ENCODE results near the gene DAB2IP. TPM values are rescaled to one million over a fixed set of nuclear protein-coding genes. Genes with fewer than 3 reads are reported as not detected.
"Not testable (repeated sequence)": the region's sequence is repeated elsewhere in the genome, so short reads cannot be mapped to it uniquely, and the experiment has no call there.

DAB2IP gene
- 54.8 TPM for total RNA-seq
- long read RNA-seq, partial matches to known transcripts = 4 of 48 reads
- long read RNA-seq, other reads (novel, unspliced or antisense) = 44 of 48 reads

DNA sequence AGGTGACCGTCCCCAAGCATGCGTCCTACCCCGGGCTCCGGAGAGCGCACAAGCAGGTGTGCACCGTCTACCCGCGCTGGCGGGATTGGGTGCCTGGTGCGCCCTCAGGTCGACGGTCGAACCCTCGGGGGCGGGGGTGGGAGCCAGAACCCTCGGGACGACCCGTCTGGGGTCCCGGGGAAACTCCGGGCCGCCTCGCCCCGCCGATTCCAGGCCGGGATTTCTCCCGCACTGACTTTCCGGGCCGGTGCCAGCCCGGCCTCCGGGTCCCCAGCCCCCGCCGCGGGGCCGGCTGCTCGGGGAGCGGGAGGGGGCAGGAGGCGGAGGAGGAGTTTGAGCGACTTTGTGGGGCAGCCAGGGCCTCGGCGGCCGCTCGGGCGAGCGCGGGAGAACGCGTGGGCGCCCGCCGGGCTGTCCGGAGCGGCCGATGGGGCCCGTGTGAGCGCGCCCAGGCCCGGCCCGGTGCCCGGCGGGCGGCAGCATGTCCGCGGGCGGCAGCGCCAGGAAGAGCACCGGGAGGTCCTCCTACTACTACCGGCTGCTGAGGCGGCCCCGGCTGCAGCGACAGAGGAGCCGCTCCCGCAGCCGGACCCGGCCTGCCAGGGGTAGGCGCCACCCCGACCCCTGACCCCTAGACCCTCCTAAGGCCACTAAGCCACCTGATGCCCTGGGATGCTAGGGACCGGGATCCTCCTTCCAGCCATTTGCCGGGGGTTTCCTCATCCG lies at the start of gene DAB2IP:
DAB2IP (plus strand) TSS at position 340 of the 726 bp plus-strand sequence; CDS start at position 482, 142 bp downstream.
- peak; percentile 80 for ATAC-seq
- peak; percentile 82 for DNase-seq
- intact Hi-C loops (cut with micrococcal nuclease) = no loop called here

DNA sequence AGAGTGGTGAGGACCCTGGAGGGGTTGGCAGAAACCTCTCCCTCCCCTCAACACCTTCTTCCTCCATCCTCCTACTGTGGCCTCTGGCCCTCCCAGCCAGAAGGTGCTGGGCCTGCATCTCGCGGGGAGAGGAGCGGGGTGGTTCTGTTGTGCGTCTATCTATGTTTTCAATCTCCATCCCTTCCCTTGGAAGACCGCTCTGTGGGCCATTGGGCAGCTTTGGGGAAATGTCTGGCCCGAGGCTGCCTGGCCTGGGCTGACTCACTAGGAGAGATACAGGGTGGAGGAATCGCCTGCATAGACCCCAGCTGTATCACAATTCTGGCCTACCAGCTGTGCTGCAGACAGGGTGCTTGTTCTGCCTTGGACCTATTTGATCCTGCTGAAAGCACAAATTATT lies 48.4 kb upstream of the DAB2IP start:
- ATAC-seq (no peak), DNase-seq (no peak)
- intact Hi-C loops (cut with micrococcal nuclease) = loop anchor here (10.0 kb wide), 1 partner anchor 48 kb away; no protein-coding TSS in a partner anchor

DNA sequence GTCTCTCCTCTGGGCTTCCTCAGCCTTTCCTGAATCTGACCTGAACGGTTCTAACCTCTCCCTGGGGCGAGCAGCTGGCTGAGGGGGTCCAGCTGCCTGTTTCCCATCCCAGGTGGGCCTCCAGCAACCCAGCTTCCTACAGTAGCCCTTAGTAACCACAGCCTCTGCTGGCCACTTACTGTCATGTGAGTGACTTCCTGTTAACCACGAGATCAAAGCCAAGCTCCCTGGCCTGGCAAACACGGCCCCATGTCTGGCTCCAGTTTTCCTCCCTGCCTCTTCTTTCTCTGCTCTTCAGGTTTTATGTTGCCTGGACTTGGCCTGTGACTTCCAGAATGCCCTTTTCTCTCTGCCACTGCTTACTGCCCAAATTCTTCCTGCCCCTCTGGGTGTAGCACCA lies 47.2 kb upstream of the DAB2IP start:
- ATAC-seq (no peak), DNase-seq (peak; percentile 53)
- intact Hi-C loops (cut with micrococcal nuclease) = loop anchor here (10.0 kb wide), 1 partner anchor 49 kb away; no protein-coding TSS in a partner anchor

DNA sequence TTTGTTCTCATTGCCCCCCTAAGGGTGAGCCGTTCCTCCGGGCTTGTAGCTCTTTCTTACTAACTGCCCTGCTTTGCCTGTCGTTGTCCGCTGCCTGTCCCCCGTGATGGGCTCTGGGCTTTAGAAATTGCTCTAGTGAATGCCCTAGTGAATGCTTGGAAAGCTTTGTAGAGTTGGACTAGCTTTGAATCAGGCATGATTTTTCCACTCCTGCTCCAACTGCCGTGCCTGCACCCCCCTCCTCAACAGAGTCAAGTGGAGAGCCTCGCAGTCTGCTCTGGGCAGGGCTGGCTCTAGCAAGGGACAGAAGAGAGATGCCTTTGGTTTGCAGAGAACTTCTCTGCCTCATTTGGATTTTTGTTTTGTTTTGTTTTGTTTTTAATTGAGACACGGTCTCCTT lies 46.8 kb upstream of the DAB2IP start:
- intact Hi-C loops (cut with micrococcal nuclease) = loop anchor here (10.0 kb wide), 1 partner anchor 50 kb away; no protein-coding TSS in a partner anchor
- no peak for DNase-seq
- ATAC-seq = no peak

DNA sequence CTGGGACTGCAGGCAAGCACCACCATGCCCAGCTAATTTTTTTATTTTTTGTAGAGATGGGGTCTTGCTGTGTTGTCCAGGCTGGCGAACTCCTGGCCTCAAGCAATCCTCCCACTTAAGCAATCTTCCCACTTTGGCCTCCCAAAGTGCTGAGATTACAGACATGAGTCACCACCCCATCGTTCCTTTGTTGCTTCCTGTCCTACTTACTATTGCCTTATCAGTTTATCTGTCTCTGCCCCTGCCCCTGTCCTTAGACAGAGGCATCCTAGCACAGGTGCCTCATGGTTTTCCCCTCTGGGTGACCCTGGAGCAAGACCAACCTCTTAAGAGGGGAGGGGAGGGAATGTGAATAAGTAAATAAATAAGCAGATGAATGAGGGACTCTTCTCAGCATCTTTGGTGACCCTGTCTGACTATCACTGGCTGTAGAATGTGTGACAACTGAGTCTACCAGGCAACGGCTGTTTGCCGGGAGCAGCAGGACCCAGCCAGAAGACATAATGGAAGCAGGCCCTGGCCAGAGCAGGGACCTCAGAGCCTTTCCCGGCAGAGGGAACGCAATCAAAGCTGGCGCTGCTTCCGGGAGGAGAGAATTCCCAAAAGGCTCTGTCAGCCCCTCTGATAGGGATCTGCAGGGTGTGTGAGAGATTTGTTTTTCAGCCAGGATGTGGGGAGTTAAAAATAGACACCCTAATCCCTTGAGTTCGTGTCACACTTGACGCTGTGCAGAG lies 43.8 kb upstream of the DAB2IP start:
- DNase-seq (peak; percentile 73), ATAC-seq (peak; percentile 79)
- intact Hi-C loops (cut with micrococcal nuclease) = loop anchor here (10.0 kb wide), 1 partner anchor 53 kb away; no protein-coding TSS in a partner anchor

DNA sequence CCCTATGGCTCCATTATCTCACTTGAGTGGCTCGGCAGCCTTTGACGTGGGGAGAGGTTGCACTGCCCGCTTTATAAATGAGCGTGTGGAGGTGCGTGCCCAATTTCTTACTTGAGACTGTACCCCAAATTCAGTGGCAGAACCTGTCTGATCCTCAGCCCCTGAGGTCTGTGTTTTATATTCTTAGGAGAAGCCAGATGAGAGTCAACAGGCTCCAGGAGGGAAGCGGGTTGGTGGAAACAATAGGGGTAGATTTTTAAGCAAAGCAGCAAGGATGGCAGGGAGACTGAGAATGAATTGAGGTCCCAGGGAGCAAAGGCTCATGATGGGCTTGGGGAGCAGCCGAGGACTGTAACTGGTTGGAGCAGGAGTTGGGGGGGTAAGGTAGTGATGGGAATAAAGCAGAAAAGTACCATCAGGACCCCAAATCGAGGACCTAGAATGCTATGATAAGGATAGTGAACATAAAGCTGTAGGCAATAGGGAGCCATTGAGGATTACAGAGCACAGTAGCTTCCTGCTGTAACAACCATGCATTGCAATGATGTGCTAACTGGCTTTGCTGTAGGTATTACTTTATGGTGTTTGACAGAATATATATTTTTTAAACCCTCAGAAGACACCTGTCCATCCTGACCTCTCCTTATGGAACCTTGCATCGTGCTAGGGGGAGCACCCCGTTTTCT lies 43.1 kb upstream of the DAB2IP start:
- intact Hi-C loops (cut with micrococcal nuclease) = loop anchor here (10.0 kb wide), 1 partner anchor 54 kb away; no protein-coding TSS in a partner anchor
- DNase-seq (no peak), ATAC-seq (no peak)

DNA sequence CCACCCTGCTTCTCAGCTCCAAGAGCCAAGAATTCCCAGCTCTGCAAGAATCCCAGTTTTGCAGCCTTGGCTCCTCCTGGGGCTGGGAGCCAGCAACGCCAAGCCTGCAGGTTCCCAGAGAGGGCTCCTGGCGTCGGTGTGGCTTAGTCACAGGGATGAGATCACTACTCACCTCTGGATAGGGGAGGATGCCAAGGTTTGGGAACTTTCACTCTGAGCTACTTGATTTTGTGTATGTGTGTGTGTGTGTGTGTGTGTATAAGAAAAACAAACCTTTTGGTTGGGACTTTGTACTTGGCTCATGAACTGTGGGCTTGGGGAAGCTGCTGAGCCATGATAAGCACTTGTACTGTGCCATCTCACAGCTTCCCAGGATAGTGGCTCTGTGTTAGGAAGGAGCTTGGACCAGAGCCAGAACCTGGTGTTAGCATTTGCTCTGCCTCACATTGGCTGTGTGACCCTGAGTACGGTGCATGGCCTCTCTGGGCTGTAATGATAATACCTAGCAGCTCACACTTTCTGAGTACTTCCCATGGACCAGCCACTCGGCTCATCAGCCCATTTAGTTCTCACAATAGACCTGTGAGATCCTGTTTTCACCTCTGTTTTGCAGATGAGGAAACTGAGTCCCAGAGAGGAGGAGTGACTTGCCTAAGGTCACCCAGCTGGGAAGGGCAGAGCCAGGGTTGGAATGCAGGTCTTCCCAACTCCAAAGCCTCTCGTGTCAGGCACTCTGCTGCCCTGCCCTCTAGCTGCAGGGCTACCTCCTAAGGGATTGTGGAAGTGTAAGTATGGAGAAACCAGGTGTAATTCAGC lies 41.4 kb upstream of the DAB2IP start:
- peak; percentile 61 for ATAC-seq
- peak; percentile 65 for DNase-seq
- intact Hi-C loops (cut with micrococcal nuclease) = loop anchor here (10.0 kb wide), 1 partner anchor 55 kb away; no protein-coding TSS in a partner anchor

DNA sequence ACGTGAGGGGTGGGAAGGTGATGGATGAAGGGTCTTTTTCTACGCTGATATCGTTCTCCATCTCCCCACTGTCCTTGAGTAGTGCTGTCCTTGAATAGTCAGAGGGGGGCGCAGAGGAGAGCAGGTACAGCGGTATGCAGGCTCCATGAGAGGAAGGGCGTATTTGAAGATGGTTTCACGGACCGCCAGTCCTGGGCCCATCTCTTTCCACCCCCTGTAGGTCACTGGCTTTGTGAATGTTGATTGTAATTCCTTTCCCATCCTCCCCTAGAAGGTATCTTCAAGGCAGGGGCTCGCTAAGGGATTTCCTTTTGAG lies 40.8 kb upstream of the DAB2IP start:
- DNase-seq (no peak), ATAC-seq (no peak)
- intact Hi-C loops (cut with micrococcal nuclease) = no loop called here

DNA sequence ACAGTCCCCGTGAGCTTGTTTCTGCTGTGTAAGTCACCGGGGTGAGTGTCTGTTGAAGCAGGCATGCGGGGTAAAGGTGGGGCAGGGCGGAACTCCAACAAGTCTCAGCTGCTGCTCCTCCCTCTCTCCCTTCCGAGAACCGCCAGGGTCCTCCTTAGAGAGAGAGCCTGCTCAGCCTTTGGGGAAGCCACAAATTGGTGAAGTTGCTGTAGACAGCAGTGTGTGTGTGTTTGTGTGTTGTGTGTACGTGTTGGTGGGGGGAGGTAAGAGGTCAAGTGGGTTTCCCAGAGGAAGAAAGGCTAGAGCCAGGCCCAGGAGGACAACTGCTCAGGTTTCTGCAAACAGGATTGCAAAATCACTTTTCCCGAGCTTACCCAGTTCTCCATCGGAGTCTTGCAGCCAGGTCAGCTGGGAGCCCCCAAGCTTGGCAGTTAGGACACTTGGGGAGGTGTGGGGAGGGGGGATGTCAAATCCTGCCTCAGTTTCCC lies 38.9 kb upstream of the DAB2IP start:
- intact Hi-C loops (cut with micrococcal nuclease) = no loop called here
- DNase-seq (no peak), ATAC-seq (peak; percentile 36)

DNA sequence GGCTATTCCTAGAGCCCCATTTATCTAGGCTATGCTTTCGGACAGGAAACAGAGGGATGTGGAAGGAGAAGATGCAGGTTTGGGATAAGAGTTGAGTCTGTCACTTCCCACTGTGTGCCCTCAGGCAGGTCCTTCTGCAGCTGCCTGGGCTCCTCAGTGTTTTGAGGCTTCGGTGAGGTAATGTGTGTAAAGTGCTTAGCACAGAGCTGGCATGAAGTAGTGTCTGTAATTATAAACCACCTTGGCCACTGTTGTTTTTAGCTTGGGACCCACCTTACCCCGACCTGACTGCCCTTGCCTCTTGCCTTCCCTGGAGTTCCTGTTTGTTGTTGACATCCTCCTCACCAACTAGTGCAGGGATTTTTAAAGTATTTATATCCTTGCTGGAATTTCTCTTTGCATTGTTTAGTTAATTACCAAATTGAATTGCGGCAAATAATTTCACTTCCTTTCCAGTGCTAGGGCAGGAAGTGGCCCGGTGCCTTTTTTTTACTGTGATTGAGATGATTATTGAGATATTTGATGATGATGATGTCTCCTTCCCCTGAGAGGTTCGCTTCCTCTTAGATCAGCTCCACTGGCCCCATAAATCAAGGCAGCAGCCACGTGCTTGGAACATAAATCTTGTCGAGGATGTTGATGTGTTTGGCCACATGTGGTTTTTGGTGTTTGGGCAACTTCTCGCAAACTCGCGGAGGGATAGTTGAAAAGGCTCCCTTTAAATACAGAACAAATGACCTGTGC lies 38.3 kb upstream of the DAB2IP start:
- DNase-seq (no peak), ATAC-seq (peak; percentile 49)
- intact Hi-C loops (cut with micrococcal nuclease) = no loop called here

DNA sequence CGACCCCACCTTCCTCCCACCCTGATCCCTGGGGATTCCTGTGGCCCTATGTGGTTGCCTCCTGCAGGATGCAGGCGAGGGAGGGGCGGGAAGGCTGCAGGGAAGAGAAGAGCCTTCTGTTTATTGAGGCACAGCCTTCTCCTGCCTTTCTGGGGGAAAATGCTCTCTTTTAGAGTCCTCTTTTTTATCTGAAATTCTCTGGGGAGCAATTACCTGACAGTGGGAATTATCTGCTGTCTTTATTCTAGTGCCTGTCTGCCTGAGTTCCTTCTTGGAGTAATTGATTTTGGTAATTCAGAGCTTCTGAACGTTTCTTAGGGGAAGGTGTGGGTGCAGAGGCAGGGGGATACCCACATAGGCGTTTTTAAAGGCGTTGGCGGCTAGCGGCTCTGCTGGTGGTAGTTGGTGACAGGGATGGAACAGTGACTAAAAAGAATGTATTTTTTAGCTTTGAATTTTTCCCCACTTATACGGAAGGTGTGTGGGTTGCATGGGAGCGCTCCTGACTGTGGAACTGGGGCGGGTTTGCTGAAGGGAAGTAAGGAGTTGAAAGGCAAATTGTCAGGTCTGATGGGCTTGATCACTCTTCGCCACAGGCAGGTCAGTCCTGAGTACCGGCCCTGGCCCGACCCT lies 35.2 kb upstream of the DAB2IP start:
- ATAC-seq (no peak), DNase-seq (no peak)
- intact Hi-C loops (cut with micrococcal nuclease) = no loop called here

DNA sequence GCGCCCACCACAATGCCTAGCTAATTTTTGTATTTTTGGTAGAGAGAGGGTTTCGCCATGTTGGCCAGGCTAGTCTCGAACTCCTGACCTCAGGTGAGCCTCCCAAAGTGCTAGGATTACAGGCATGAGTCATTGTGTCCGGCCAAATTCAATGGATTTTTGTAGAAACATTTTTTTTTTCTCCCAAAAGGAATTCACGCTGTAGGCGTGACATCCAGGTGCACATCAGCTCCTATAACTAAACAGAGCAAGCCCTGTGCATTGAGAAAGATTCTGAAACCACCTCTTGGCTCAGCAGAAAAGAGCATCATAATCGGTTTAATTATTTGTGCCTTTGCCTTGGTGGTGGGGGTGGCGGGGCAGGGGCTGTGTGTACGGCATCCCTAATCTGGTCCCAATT lies 32.9 kb upstream of the DAB2IP start:
- intact Hi-C loops (cut with micrococcal nuclease) = no loop called here
- no peak for DNase-seq
- ATAC-seq = no peak

DNA sequence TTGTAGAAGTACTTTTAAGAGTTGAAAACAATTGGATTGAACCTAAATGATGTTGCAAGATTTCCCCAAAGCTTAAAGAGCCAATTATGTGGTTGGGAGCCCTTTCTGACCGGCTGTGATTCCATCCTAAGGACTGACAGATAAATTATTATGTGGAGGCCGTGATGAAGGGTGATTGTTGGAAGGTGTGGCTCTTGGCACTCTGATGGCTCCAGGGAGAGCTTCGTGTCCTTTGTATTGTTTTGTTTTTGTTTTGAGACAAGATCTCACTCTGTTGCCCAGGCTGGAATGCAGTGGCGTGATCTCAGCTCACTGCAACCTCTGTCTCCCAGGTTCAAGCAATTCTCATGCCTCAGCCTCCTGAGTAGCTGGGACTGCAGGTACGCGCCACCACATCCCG lies 32.5 kb upstream of the DAB2IP start:
- intact Hi-C loops (cut with micrococcal nuclease); DNase-seq: not testable (repeated sequence)
- ATAC-seq = peak; percentile 20

DNA sequence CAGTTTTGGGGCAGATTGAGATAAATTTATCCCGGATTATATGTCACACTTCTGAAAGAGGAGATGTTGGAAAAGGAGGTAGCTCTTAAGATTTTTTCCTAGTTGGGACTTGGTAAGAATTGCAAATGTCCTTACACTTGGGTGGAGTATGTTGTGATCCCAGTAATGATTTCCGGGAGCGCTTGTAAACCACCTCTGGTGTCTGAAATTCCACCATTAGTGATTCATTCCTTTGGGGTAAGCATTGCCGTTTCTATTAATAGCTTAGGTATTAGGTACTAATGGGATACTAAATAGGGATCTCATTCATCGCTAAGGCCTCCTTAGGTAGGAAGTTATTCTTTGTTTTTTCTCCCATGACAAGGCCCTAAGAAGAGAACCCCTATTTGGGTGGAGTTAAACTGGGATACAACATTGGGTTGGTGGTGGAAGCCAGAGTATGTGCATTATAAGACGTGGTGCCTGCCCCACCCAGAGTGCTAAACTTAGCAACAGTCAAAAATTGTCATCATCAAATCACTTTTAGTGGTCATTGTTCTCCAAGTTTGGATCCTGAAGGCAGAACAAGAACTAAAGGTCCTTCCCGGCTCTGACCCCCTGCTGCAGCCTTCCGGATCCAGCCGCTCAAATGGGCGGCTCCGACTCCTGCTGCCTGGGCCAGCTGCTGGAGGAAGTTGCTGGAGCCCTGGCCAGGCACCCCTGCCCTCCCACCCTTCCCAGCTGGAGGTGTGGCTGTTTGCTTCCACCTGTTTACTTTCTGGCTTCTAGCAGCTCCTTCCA lies 31.7 kb upstream of the DAB2IP start:
- intact Hi-C loops (cut with micrococcal nuclease) = no loop called here
- ATAC-seq (peak; percentile 60), DNase-seq (peak; percentile 63)

DNA sequence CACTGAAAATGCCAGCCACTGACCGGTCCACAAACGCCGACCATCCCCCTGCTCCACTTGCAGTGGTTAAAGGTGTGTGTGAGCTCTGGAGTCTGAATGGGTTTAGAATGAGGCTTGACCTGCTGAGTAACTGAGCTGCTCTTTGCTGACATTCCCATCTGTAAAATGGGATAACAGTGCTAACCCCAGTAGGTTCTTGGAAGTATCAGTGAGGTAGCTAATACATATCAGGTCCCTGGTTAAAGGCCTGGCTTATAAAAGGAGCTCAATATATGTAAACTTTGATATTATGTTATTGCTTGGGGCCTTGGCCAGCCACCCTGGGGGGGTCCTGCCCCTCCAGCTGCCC lies 31.1 kb upstream of the DAB2IP start:
- intact Hi-C loops (cut with micrococcal nuclease) = no loop called here
- ATAC-seq (no peak), DNase-seq (no peak)

DNA sequence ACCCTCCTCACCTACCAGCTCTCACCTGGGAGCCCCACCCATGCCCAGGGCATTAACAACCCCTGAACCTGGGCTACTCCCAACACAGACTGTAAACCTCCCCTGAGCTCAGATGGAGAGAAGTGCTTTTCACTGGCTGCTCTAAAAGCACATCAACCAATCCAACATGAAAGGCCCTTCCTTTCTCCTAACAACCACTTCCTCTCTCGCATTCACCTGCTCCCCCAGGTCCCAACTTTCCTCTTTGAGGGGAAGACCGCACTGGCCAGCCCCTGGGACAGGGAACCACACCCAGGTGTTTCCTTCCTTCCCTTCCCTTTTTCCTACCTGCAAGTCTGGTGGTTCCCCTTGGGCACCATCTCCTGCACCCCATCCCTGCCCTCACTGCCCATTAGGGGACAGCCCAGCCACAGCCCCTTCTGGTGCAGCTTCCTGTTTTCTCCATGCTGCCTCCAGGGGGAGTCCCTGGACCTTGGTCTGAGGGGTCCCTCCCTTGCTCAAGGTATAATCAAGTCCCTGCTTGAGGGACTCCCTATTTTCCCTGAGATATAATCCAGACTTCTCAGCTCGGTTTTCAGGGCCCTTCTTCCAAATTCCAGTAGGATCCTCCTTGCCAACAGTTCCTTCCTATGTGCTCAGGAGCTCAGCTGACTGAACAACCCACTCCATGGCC lies 30.5 kb upstream of the DAB2IP start:
- intact Hi-C loops (cut with micrococcal nuclease) = no loop called here
- DNase-seq = no peak

More for the DNA sequence above, 30.5 kb upstream of the DAB2IP start:
- ATAC-seq = peak; percentile 10
